ENCODE data around the gene ATP8A2. TPM values are rescaled to one million over a fixed set of nuclear protein-coding genes. Genes with fewer than 3 reads are reported as not detected.

The ATP8A2 gene
- total RNA-seq, 1 donor from 2014 or later, result 3.4 TPM

DNA sequence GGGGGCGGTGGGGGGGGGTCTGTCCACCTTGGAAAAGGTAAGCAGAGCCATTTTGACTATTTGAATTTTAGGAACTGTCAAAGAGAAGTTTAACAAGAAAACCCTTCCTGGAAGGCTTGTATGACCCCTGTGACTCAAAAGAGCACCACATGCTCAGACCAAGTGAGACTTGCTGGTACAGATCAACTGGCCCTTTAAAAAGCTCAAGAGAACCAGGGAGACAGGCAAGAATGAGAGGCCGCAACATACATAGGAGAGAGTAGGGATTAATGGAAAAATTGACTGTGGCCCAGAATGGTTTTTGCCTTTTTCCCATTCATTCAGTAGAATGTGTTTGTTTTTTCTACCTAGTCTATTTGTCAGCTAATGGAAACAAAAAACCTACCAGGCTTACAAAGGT is 26.2 kb upstream of the ATP8A2 start:
- Mint-ChIP-seq H3K27ac (ENCODE audit: unreplicated experiment) (no peak overlapping the region), H3K36me3 (ENCODE audit: low read depth) (no peaks in the 10 kb centered on the region), H3K9me3 (no peaks in the 10 kb centered on the region), H3K4me3 (no peak overlapping the region), H3K27me3 (ENCODE audit: low read depth) (no peaks in the 10 kb centered on the region), H3K4me1 (peaks cover 8% of the 10 kb centered on the region)
- no peak for DNase-seq (ENCODE audit: low read depth, low spot score)
- TF ChIP-seq, protein P1, sequence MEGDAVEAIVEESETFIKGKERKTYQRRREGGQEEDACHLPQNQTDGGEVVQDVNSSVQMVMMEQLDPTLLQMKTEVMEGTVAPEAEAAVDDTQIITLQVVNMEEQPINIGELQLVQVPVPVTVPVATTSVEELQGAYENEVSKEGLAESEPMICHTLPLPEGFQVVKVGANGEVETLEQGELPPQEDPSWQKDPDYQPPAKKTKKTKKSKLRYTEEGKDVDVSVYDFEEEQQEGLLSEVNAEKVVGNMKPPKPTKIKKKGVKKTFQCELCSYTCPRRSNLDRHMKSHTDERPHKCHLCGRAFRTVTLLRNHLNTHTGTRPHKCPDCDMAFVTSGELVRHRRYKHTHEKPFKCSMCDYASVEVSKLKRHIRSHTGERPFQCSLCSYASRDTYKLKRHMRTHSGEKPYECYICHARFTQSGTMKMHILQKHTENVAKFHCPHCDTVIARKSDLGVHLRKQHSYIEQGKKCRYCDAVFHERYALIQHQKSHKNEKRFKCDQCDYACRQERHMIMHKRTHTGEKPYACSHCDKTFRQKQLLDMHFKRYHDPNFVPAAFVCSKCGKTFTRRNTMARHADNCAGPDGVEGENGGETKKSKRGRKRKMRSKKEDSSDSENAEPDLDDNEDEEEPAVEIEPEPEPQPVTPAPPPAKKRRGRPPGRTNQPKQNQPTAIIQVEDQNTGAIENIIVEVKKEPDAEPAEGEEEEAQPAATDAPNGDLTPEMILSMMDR (conservative IDR thresholded peaks at IDR 0.05), result no peak

DNA sequence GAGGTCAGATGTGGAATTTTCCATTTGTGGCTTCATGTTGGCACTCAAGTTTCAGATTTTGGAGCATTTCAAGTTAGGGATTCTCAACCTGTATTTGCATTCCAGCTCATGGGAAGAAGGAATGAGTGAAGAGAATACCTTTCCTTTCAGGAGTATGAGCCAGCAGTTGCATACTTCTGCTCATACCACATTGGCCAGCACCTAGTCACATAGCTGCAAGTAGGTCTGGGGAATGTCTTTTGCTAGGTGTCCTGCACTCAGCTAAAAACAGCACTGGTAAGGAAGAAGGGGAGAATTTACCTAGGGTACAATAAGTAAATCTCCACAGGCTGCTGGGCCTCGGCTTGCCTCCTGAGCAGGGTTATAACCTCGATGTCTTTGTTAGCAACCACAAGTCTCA is 24.6 kb upstream of the ATP8A2 start:
- Mint-ChIP-seq H3K36me3 (ENCODE audit: low read depth) (no peaks in the 10 kb centered on the region), H3K27me3 (ENCODE audit: low read depth) (no peaks in the 10 kb centered on the region), H3K27ac (ENCODE audit: unreplicated experiment) (no peak overlapping the region), H3K9me3 (no peaks in the 10 kb centered on the region), H3K4me3 (no peak overlapping the region), H3K4me1 (peaks cover 10% of the 10 kb centered on the region)
- DNase-seq (ENCODE audit: low read depth, low spot score), result no peak
- TF ChIP-seq, protein P1 (conservative IDR thresholded peaks at IDR 0.05), result no peak

DNA sequence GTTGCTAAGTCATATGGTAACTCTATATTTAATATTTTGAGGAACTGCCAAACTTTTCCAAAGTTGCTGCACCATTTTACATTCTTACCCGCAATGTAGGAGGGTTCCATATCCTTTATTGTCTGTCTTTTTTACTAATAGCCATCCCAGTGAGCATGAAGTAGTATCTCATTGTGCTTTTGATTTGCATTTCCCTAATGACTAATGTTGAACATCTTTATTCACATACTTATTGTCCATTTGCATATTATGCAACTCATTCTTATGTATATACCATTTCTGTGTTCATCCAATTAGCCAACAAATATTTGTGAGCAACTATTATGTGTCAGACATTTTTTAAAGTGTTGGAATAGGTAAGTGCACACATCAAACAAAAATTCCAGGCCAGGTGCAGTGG is 20.4 kb upstream of the ATP8A2 start:
- no peaks in the 10 kb centered on the region for H3K36me3 Mint-ChIP-seq (ENCODE audit: low read depth)
- peaks cover 5% of the 10 kb centered on the region for H3K27me3 Mint-ChIP-seq (ENCODE audit: low read depth)
- no peaks in the 10 kb centered on the region for H3K9me3 Mint-ChIP-seq
- H3K27ac Mint-ChIP-seq (ENCODE audit: unreplicated experiment), result no peak overlapping the region
- DNase-seq (ENCODE audit: low read depth, low spot score), result no peak
- TF ChIP-seq, protein P1 (conservative IDR thresholded peaks at IDR 0.05), result no peak
- H3K4me1 Mint-ChIP-seq, result peaks cover 10% of the 10 kb centered on the region
- no peak overlapping the region for H3K4me3 Mint-ChIP-seq

DNA sequence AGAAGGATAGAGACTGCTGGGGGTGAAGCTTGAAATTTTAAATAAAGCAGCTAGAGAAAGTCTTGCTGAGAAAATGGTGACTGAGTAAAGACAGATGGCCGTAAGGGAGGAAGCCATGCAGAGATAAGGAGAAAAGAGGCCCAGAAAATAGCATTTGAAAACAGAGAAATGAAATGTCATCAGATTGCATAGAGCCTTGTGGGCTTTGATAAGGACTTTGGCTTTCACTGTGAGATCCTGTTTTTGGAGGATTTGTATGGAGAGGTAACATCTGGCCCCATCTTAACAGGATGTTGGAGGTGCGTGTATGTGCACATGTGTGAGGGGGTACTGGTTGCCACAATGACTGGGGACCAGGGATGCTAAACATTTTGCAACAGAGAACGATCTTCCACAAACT is 19.5 kb upstream of the ATP8A2 start:
- Mint-ChIP-seq H3K4me3 (no peak overlapping the region), H3K27me3 (ENCODE audit: low read depth) (peaks cover 5% of the 10 kb centered on the region), H3K27ac (ENCODE audit: unreplicated experiment) (no peak overlapping the region), H3K9me3 (no peaks in the 10 kb centered on the region), H3K36me3 (ENCODE audit: low read depth) (no peaks in the 10 kb centered on the region), H3K4me1 (peaks cover 10% of the 10 kb centered on the region)
- TF ChIP-seq, protein P1 (conservative IDR thresholded peaks at IDR 0.05), result no peak
- no peak for DNase-seq (ENCODE audit: low read depth, low spot score)

DNA sequence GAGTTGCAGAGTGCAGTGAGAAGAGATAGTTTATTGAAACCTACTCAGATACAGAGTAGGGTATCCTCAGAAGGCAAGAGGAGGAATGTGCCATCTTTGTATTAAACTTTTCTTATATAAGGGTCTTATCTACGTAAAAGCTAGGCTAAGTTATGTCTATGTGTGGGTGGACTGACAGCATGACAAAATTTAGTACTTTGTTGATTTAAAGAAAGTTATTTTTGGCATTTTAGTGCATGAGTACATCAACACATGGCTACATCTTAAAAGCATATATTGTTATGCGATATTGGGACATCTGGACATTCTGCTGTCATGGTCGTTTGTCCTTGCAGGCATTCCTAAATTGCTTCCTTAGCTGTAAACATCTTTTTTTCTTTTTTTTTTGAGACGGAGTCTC is 19.0 kb upstream of the ATP8A2 start:
- DNase-seq (ENCODE audit: low read depth, low spot score), result no peak
- Mint-ChIP-seq H3K36me3 (ENCODE audit: low read depth) (no peaks in the 10 kb centered on the region), H3K27ac (ENCODE audit: unreplicated experiment) (no peak overlapping the region), H3K9me3 (no peaks in the 10 kb centered on the region), H3K27me3 (ENCODE audit: low read depth) (peaks cover 5% of the 10 kb centered on the region), H3K4me3 (no peak overlapping the region), H3K4me1 (peaks cover 10% of the 10 kb centered on the region)
- TF ChIP-seq, protein P1 (conservative IDR thresholded peaks at IDR 0.05), result no peak

DNA sequence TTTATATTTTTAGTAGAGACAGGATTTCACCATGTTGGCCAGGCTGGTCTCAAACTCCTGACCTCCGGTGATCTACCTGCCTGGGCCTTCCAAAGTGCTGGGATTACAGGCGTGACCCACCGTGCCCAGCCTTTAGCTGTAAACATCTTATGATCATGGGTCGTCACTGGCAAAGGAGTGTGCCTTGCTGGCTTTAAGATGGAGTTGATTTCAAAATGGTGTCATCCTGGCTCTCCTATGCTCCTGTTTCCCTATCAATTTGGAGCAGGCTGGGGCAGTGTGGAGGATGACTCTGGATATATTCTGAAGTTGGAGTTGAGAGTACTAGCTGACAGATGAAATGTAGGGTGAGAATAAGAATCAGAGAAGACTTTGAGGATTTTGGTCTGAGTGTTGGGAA is 18.4 kb upstream of the ATP8A2 start:
- Mint-ChIP-seq H3K27ac (ENCODE audit: unreplicated experiment) (no peak overlapping the region), H3K36me3 (ENCODE audit: low read depth) (no peaks in the 10 kb centered on the region), H3K4me1 (peaks cover 10% of the 10 kb centered on the region), H3K4me3 (no peak overlapping the region), H3K27me3 (ENCODE audit: low read depth) (peaks cover 5% of the 10 kb centered on the region), H3K9me3 (peaks cover 4% of the 10 kb centered on the region)
- TF ChIP-seq, protein P1 (conservative IDR thresholded peaks at IDR 0.05), result no peak
- DNase-seq (ENCODE audit: low read depth, low spot score), result no peak
